PC-3 (cell line): ENCODE data around the gene ZYG11B. TPM values are rescaled to one million over a fixed set of nuclear protein-coding genes. Genes with fewer than 3 reads are reported as not detected.

Experiments
- ATAC-seq: fragments of 200-7000 bp; cut with Tn5 transposase; 2 replicates; pipeline ENCODE4 v1.9.1; 2020; ENCODE audit warnings: mild to moderate bottlenecking, moderate library complexity
- BruUV-seq: library from RNA; stranded (reverse); fragments of 400-500 nt; replicated peaks from 2 replicates; lab custom pipeline; 2021; lab: Mats Ljungman, UMichigan
- CTCF ChIA-PET: fragments of 300-600 bp; sonication (Branson Sonifier 250); formaldehyde crosslinking; loops from one replicate; lab custom pipeline; 2022; ENCODE audit warnings: antibody characterized with exemption; lab: Charles Lee
- POLR2A ChIA-PET: fragments of 300-600 bp; sonication (Branson Sonifier 250); formaldehyde crosslinking; loops from one replicate; lab custom pipeline; 2022; ENCODE audit warnings: antibody characterized with exemption; ENCODE audit not compliant: unreplicated experiment; lab: Charles Lee
- DNase-seq: peaks from one replicate; pipeline ENCODE4 v3.0.0-alpha.2; 2015
- H2AFZ ChIP-seq: fragments of 300-600 bp; sonication (generic); 2 replicates; pipeline ENCODE4 v1.6.0; 2016; ENCODE audit warnings: antibody characterized with exemption, low read length
- H3F3A ChIP-seq: fragments of 300-600 bp; sonication (generic); one replicate; pipeline ENCODE4 v1.6.0; 2017; ENCODE audit warnings: antibody characterized with exemption, low read length, control low read depth, mild to moderate bottlenecking; ENCODE audit not compliant: unreplicated experiment
- H3K27ac ChIP-seq: fragments of 300-600 bp; sonication (generic); 2 replicates; pipeline ENCODE4 v1.5.1; 2016; ENCODE audit warnings: mild to moderate bottlenecking, low read length
- H3K27me3 ChIP-seq: fragments of 300-600 bp; sonication (generic); 2 replicates; pipeline ENCODE4 v1.6.1; 2016; ENCODE audit warnings: low read length, mixed read lengths
- H3K36me3 ChIP-seq: fragments of 300-600 bp; sonication (generic); 2 replicates; pipeline ENCODE4 v1.6.1; 2016; ENCODE audit warnings: low read depth, mixed run types, low read length, mixed read lengths
- H3K4me1 ChIP-seq: fragments of 300-600 bp; sonication (generic); 2 replicates; pipeline ENCODE4 v1.5.1; 2016; ENCODE audit warnings: low read length; ENCODE audit not compliant: insufficient read depth
- H3K4me2 ChIP-seq: fragments of 300-600 bp; sonication (generic); 2 replicates; pipeline ENCODE4 v1.6.0; 2016; ENCODE audit warnings: low read length
- H3K4me3 ChIP-seq: fragments of 300-600 bp; sonication (generic); 2 replicates; pipeline ENCODE4 v1.5.1; 2016; ENCODE audit warnings: mild to moderate bottlenecking, low read length, mixed read lengths
- H3K79me2 ChIP-seq: fragments of 300-600 bp; sonication (generic); 2 replicates; pipeline ENCODE4 v1.6.1; 2017; ENCODE audit warnings: low read length, mixed read lengths
- H3K9ac ChIP-seq: fragments of 300-600 bp; sonication (generic); 2 replicates; pipeline ENCODE4 v1.6.0; 2016; ENCODE audit warnings: mild to moderate bottlenecking, low read length
- H3K9me2 ChIP-seq: fragments of 300-600 bp; sonication (generic); replicated peaks from 2 replicates; pipeline ENCODE4 v1.6.1; 2016; ENCODE audit warnings: mixed run types, low read length, mixed read lengths
- H3K9me3 ChIP-seq: fragments of 300-600 bp; sonication (generic); 2 replicates; pipeline ENCODE4 v1.6.1; 2016; ENCODE audit warnings: low read length, mixed read lengths
- H4K20me1 ChIP-seq: fragments of 300-600 bp; sonication (generic); 2 replicates; pipeline ENCODE4 v1.6.1; 2016; ENCODE audit warnings: low read length, mixed read lengths
- EZH2 ChIP-seq: fragments of 300-600 bp; sonication (generic); IDR thresholded peaks from one replicate; pipeline ENCODE4 v1.6.1; 2017; ENCODE audit warnings: antibody characterized with exemption, mild to moderate bottlenecking, low read length; ENCODE audit not compliant: unreplicated experiment
- EZH2phosphoT487 ChIP-seq: fragments of 300-600 bp; sonication (generic); IDR thresholded peaks from 2 replicates; pipeline ENCODE4 v1.6.1; 2018; ENCODE audit warnings: mild to moderate bottlenecking, antibody characterized with exemption, low read length, borderline replicate concordance
- intact Hi-C: fragments of 100-400 bp; cut with micrococcal nuclease; formaldehyde crosslinking; loops from 2 replicates; pipeline ENCODE4 v1.9.0; 2023
- total RNA-seq: library from RNA; depleted of rRNA; stranded (reverse); fragments of >200 nt; gene quantifications from 2 replicates; pipeline ENCODE4 v1.2.3, GENCODE V29; 2014
- TF ChIP-seq, protein P1 (sequence below): fragments of 300-600 bp; sonication (generic); conservative IDR thresholded peaks from 2 replicates; pipeline ENCODE4 v1.5.1; 2017; ENCODE audit warnings: antibody characterized with exemption, low read depth, mild to moderate bottlenecking, low read length

ZYG11B gene
- total RNA-seq, 1 experiment from 2014 or later = 23.4 TPM

DNA sequence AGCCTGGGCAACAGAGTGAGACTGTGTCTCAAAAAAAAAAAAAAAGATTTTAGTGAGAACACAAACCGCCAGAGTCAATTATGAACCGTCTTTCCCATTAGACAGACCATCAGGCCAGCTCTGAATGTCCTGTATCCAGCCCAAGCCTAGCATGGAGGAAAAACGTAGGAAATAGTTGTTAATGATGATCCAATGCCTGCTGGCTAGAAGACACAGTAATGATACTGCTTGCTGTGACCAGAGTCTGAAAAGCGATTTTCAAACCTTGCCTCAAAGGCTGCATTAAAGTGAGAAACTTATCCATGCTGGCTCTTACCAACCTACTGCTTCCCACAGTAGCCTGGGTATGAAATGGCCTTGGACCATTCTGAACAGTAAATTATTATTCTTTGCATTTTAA is 45.1 kb upstream of the ZYG11B start:
- ATAC-seq = no peak
- H2AFZ ChIP-seq = no peak overlapping the region
- ChIA-PET POLR2A (no interaction called here), CTCF (no interaction called here)
- H3K27me3 ChIP-seq = no peaks in the 10 kb centered on the region
- H3K4me2 ChIP-seq = no peak overlapping the region
- no peaks in the 10 kb centered on the region for H3K9me3 ChIP-seq
- peaks cover 19% of the 10 kb centered on the region for H3K36me3 ChIP-seq
- DNase-seq = no peak
- H4K20me1 ChIP-seq = no peaks in the 10 kb centered on the region
- no peaks in the 10 kb centered on the region for H3K79me2 ChIP-seq
- no peaks in the 10 kb centered on the region for H3K4me1 ChIP-seq
- no peak overlapping the region for H3K4me3 ChIP-seq
- BruUV-seq = no TSS peak
- no peak overlapping the region for H3K27ac ChIP-seq
- no peak for TF ChIP-seq EZH2
- TF ChIP-seq EZH2phosphoT487 = no peak
- TF ChIP-seq, protein P1, sequence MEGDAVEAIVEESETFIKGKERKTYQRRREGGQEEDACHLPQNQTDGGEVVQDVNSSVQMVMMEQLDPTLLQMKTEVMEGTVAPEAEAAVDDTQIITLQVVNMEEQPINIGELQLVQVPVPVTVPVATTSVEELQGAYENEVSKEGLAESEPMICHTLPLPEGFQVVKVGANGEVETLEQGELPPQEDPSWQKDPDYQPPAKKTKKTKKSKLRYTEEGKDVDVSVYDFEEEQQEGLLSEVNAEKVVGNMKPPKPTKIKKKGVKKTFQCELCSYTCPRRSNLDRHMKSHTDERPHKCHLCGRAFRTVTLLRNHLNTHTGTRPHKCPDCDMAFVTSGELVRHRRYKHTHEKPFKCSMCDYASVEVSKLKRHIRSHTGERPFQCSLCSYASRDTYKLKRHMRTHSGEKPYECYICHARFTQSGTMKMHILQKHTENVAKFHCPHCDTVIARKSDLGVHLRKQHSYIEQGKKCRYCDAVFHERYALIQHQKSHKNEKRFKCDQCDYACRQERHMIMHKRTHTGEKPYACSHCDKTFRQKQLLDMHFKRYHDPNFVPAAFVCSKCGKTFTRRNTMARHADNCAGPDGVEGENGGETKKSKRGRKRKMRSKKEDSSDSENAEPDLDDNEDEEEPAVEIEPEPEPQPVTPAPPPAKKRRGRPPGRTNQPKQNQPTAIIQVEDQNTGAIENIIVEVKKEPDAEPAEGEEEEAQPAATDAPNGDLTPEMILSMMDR = no peak
- H3K9me2 ChIP-seq = no peaks in the 10 kb centered on the region
- intact Hi-C loops = loop anchor here (5.0 kb wide), 1 partner anchor 114 kb away; no protein-coding TSS in a partner anchor
- no peak overlapping the region for H3K9ac ChIP-seq
- H3F3A ChIP-seq = no peaks in the 10 kb centered on the region

DNA sequence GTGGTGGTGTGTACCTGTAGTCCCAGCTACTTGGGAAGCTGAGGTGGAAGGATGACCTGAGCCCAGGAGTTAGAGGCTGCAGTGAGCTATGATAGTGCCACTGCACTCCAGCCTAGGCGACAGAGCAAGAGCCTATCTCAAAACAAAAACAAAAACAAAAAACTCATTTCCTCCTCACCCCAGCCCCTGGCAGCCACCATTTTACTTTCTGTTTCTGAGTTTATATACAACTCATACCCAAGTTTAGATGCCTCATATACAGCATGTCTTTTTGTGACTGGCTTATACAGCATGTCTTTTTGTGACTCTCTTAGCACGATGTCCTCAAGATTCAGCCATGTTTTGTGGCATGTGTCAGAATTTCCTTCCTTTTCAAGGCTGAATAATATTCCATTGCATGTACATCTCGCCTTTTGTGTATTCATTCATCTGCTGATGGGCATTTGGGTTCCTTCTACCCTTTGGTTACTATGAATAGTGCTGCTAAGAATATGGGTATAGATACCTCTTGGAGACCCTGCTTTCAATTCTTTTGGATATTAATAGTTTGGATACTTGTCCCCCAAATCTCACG is 42.8 kb upstream of the ZYG11B start:
- Histone ChIP-seq H3F3A (no peaks in the 10 kb centered on the region), H2AFZ (no peak overlapping the region), H3K27me3 (no peaks in the 10 kb centered on the region), H3K9me3 (no peaks in the 10 kb centered on the region), H3K9me2 (no peaks in the 10 kb centered on the region), H3K36me3 (peaks cover 39% of the 10 kb centered on the region), H3K79me2 (no peaks in the 10 kb centered on the region), H3K4me2 (no peak overlapping the region), H3K9ac (no peak overlapping the region), H4K20me1 (no peaks in the 10 kb centered on the region), H3K4me3 (no peak overlapping the region), H3K27ac (no peak overlapping the region), H3K4me1 (no peaks in the 10 kb centered on the region)
- CTCF ChIA-PET = no interaction called here
- intact Hi-C loops = loop anchor here (5.0 kb wide), 1 partner anchor 116 kb away; no protein-coding TSS in a partner anchor
- POLR2A ChIA-PET = no interaction called here
- TF ChIP-seq EZH2 (no peak), EZH2phosphoT487 (no peak)
- TF ChIP-seq, protein P1 = no peak
- DNase-seq = no peak
- BruUV-seq = no TSS peak
- no peak for ATAC-seq

DNA sequence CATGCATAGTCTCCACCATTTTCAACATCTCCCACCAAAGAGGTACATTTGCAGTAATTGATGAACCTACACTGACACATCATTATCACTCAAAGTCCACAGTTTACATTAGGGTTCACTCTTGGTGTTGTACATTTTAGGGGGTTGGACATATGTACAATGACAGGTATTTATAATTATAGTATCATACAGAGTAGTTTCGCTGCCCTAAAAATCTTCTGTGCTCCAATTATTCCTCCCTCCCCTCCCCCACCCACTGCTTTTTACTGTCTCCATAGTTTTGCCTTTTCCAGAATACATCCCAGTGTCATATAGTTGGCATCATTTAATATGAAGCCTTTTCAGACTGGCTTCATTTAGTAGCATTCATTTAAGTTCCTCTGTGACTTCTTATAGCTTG is 41.7 kb upstream of the ZYG11B start:
- Histone ChIP-seq H3K79me2 (no peaks in the 10 kb centered on the region), H3K9me2 (no peaks in the 10 kb centered on the region), H3K36me3 (peaks cover 42% of the 10 kb centered on the region), H3K27ac (no peak overlapping the region), H3K9me3 (no peaks in the 10 kb centered on the region), H3K9ac (no peak overlapping the region), H2AFZ (no peak overlapping the region), H3K4me3 (no peak overlapping the region), H3K4me2 (no peak overlapping the region), H4K20me1 (no peaks in the 10 kb centered on the region), H3F3A (no peaks in the 10 kb centered on the region), H3K4me1 (no peaks in the 10 kb centered on the region), H3K27me3 (no peaks in the 10 kb centered on the region)
- no peak for DNase-seq
- BruUV-seq = no TSS peak
- POLR2A ChIA-PET = no interaction called here
- TF ChIP-seq, protein P1 = no peak
- TF ChIP-seq EZH2phosphoT487 (no peak), EZH2 (no peak)
- CTCF ChIA-PET = no interaction called here
- ATAC-seq = no peak
- intact Hi-C loops = loop anchor here (5.0 kb wide), 1 partner anchor 117 kb away; no protein-coding TSS in a partner anchor
